Measurements from ENCODE around the gene AHRR.

AHRR gene

DNA sequence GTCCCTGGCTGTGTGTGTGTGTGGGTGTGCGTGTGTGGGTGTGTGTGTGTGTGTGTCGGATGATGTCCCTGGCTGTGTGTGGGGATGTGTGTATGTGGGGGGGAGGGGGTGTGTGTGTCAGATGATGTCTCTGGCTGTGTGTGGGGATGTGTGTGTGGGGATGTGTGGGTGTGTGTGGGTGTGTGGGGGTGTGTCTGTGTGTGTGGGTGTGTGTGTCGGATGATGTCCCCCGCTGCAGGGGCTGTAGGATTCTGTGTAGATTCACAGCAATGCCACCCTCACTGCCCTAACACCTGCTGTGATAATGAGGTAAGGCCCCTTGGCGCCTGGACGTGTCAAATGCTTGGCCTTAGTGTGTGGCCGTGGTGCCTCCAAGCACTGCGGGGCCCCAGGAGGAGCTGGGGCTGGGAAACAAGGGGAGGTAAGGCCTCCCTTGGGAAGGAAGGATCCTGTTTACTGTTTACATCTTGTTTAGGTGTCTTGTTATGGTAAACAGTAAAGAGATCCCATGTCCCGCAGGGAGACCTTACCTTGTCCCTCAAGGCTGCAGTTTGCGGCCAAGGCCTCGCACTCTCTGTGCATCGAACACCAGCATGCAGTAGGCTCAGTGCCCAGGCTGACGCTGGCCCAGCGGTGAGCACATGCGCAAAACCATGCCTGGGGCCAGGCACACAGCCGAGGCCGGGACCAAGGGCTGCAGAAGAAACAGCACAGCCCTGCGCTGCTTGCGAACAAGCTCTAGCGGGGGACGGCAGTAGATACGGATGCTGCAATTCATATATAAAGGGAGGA lies 24.1 kb downstream of the AHRR start:
- DNase-seq, result peak in 10 of 58 donors; percentile 9 to 53 (median 20)

GRCh38 chr5:346229-346935 lies 24.9 kb downstream of the AHRR start:
- DNase-seq, result no peak

GRCh38 chr5:347712-348284 lies 26.3 kb downstream of the AHRR start:
- DNase-seq, result no peak

DNA sequence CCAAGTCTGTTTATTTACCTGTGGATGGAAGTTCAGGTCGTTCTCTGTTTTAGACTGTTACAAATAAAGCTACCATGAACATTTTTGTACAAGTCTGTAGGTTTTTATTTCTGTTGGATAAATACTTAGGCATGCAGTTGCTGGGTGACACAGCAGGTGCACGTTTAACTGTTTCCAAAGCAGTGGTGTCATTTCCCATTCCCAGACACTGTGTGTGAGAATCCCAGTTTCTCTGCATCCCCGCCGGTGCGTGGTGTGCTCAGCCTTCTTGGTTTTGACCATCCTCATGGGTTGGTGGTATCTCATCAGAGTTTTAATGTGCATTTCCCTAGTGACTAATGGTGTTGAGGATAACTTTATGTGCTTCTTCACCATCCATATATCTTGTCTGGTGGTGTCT lies 27.2 kb downstream of the AHRR start:
- no peak for DNase-seq

DNA sequence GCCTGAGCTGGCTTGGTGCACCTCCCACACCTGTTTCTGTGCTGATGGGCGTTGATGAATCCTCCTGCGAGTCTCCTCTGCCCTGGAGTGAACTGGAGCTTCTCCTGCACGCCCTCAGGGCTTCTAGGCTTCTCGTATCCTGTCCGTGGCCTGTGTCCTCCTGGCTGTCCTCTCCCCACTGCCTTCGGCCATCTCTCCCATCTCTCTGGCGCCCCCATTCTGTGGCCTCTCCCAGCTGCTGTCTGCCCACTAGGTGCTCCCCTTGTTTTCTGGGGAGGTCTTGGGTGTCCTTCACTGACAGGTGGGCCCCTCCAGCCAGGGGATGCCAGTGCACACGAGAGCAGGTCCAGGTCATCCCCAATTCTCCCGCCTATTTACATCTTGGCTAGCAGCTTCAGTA lies 28.8 kb downstream of the AHRR start:
- DNase-seq, result no peak

DNA sequence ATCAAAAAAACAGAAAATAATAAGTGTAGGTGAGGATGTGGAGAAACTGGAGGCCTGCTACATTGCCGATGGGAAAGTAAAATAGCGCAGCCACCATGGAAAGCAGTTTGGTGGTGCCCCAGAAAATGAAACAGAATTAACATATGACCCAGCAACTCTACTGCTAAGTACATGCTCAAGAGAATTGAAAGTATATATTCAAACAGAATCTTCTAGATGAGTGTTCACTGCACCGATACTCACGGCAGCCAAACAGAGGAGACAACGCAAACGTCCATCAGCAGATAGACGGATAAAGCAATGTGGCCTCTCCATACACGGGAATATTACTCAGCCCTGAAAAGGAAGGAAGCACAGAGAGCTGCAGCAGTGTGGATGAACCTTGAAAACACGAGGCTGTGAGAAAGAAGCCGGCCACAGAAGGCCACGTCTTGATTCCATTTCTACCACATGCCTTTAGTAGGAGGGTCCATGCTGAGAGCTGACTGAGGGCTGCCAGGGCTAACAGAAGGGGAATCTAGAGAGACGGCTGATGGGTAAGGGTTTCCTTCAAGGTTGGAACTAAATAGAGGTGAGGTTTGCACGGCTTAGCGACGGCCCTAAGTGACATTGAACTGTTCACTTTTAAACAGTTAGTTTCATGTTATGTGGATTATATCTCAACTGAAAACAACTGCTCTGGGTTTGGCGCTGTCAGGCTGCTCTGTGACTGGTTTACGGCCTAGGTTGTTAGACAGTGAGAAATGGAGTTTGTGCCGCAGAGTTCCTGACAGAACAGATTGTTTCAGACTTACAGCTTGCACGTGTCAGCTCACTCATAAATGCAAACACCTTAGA lies 29.8 kb downstream of the AHRR start:
- no peak for DNase-seq

GRCh38 chr5:351921-352245 lies 30.4 kb downstream of the AHRR start:
- no peak for DNase-seq

- no peak for DNase-seq
Observed at GRCh38 chr5:352639-353611, 31.4 kb downstream of the AHRR start.

- DNase-seq, result no peak
Observed at GRCh38 chr5:353612-354580, 32.4 kb downstream of the AHRR start.

- DNase-seq, result no peak
Observed at GRCh38 chr5:354581-355378, 33.3 kb downstream of the AHRR start.

GRCh38 chr5:355379-355935 lies 33.9 kb downstream of the AHRR start:
- no peak for DNase-seq

DNA sequence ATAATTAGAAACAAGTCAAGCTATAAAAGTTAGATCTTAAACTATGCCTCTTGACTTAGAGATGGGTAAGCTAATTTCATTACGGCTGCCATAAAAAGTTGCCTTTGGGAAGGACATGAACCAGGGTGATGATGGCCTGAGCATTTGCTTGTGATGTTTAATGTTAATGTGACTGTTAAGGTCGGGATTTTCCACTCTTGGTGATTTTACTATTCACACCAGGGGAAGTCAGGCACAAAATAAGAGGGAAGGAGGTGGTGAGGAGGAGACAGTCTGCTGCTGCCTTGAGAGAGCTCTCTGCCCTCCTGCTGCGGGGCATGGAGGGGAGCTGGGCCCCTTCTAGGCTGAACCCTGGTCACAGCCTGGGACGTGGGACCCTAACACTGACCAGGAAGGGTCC lies 34.4 kb downstream of the AHRR start:
- no peak for DNase-seq

DNA sequence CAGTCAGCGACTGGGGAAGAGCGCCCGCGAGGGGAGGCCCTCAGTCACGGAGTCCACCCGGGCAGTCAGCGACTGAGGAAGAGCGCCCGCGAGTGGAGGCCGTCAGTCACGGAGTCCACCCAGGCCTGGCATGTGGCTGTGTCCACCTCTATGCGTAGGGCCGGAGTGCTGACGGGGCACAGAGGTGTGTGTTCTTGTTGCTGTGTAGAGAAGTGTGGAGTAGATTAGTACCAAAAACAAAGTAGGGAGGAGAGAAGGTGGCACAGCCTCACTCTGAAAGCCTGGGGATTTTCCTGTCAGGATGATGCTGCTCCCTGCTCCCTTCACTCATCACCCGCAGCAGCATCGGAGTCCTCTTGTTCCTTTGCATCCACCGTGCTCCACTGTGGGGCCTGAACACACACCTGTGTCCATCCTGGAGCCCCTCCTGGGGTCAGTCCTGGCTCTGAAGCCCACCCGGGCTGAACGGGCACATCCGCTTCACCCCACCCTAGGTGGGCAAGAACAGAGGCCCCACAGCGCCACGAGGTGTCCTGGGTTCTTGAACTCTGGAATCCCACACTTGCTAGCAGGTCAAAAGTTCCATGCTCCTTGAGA lies 37.9 kb downstream of the AHRR start:
- DNase-seq, result no peak

- DNase-seq, result no peak
Observed at GRCh38 chr5:360257-361027, 38.9 kb downstream of the AHRR start.

- no peak for DNase-seq
Observed at GRCh38 chr5:362189-362588, 40.7 kb downstream of the AHRR start.

DNA sequence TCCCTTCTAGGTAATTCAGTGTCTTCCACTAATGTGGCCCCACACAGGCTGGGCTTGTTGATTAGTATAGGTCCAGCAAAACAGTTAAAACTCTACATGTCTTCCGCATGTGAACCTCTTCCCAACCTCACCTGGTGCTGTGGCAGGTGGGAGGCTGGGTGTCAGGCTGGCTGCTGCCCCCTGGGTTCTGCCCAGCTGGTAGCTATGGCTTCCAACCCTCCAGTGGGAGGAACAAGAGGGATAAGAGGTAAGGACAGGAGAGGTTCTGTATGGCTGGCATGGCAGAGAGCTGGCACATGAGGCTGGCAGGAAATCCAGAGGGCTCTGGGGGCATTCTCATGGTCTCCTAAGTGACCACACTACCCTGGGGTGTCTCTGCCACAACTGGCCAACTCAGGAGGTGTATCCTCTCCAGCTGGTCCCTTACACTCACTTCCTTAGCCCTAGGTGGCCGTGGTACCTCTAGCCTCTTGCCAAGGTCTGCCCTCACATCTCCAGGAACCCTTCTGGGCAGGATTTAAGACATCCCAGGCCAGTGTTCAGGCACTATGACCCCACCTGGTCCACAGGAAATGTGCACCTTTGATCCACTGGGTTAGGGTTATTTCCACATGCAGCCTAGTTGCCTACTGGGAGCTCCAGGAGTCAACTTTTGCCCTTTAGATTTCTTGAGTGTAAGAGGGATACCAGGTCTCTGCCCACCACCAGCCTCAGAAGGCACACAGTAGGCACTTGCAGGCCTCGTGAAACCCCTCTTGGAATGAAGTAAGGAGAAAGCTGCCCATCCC lies 41.7 kb downstream of the AHRR start:
- DNase-seq, result no peak
